MM.1S (cell line): ENCODE measurements around the gene SLC35F5.

Experiments used
- CTCF ChIP-seq: fragments of 300-600 bp; sonication (generic); IDR thresholded peaks from 2 replicates; pipeline ENCODE4 v1.5.1; 2016; ENCODE audit warnings: antibody characterized with exemption, low read length, mixed read lengths
- EZH2 ChIP-seq: fragments of 300-600 bp; sonication (generic); optimal IDR thresholded peaks from 2 replicates; pipeline ENCODE3; 2017; ENCODE audit warnings: low read depth, mild to moderate bottlenecking, antibody characterized with exemption, low read length, mixed read lengths
- EZH2phosphoT487 ChIP-seq: fragments of 300-600 bp; sonication (generic); IDR thresholded peaks from 2 replicates; pipeline ENCODE4 v1.6.1; 2018; ENCODE audit warnings: antibody characterized with exemption, low read length

GRCh38 chr2:113762377-113763118 is 6.1 kb upstream of the SLC35F5 start:
- no peak for TF ChIP-seq CTCF
- TF ChIP-seq EZH2: no peak
- no peak for TF ChIP-seq EZH2phosphoT487
